ENCODE data around the gene GFM2. TPM values are rescaled to one million over a fixed set of nuclear protein-coding genes. Genes with fewer than 3 reads are reported as not detected.

The GFM2 gene, protein sequence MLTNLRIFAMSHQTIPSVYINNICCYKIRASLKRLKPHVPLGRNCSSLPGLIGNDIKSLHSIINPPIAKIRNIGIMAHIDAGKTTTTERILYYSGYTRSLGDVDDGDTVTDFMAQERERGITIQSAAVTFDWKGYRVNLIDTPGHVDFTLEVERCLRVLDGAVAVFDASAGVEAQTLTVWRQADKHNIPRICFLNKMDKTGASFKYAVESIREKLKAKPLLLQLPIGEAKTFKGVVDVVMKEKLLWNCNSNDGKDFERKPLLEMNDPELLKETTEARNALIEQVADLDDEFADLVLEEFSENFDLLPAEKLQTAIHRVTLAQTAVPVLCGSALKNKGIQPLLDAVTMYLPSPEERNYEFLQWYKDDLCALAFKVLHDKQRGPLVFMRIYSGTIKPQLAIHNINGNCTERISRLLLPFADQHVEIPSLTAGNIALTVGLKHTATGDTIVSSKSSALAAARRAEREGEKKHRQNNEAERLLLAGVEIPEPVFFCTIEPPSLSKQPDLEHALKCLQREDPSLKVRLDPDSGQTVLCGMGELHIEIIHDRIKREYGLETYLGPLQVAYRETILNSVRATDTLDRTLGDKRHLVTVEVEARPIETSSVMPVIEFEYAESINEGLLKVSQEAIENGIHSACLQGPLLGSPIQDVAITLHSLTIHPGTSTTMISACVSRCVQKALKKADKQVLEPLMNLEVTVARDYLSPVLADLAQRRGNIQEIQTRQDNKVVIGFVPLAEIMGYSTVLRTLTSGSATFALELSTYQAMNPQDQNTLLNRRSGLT
- total RNA-seq, result 19.3 and 21.8 TPM in 2 replicates

DNA sequence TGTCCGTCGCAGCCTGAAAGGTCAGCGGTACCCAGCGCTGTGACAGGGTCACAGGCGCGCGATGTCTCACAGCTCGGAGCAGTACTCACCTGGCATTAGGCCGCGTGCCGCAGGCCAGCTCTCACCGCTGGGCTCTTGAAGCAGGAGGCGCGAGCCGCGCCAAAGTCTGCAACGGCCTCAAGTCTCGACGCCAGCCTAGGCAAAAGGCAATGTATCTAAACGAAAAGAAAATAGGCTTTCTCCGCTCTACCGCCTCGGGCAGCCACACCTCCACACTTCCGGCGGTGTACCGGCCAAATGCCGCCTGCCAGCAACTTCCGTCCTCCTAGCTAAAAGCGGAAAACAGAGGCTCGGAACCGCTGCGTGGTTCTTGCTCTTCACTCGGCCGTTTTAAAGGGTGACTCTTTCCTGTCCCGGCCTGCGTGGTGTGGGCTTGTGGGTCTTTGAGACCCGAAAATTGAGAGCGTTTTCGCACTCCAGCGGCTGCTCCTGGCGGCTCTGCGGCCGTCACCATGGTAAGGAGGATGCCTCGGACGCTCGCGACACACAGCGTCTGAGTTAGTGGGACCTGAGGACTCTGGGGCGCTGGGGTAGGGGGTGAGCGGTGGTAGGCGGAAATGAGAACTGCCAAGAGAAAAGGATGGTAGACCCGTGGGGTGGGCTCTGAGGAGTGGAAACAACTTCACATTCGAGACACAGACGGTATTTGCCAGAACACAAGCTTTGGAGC is at the start of gene GFM2, which contains the start of gene NSA2:
Gene GFM2 (minus strand): TSS at position 269 of the 730 bp plus-strand sequence. CDS start 3,375 bp downstream, outside the sequence.
Gene NSA2 (plus strand): TSS at position 401 of the 730 bp plus-strand sequence. CDS start 112 bp downstream, at position 513.
- H3K27me3 Mint-ChIP-seq, result no peaks in the 10 kb centered on the region
- ChIA-PET POLR2A (interaction anchor here (0.6 to 1.9 kb wide), 14 partner anchors 9 to 902 kb away, joined by 3 to 13 read pairs (median 3); partner anchors contain the start of genes ANKRD31, ENC1, HEXB and HMGCR), CTCF (interaction anchor here (1.1 to 1.3 kb wide), 5 partner anchors 19 to 1487 kb away, joined by 3 to 4 read pairs (median 3); partner anchors contain the start of genes ANKRD31 and HMGCR)
- intact Hi-C loops (cut with micrococcal nuclease), result loop anchor here (1.0 to 10.0 kb wide), 15 partner anchors 82 to 1810 kb away; partner anchors contain the start of genes ANKRA2, ANKRD31, BTF3 and ENC1
- TF ChIP-seq, protein P1, sequence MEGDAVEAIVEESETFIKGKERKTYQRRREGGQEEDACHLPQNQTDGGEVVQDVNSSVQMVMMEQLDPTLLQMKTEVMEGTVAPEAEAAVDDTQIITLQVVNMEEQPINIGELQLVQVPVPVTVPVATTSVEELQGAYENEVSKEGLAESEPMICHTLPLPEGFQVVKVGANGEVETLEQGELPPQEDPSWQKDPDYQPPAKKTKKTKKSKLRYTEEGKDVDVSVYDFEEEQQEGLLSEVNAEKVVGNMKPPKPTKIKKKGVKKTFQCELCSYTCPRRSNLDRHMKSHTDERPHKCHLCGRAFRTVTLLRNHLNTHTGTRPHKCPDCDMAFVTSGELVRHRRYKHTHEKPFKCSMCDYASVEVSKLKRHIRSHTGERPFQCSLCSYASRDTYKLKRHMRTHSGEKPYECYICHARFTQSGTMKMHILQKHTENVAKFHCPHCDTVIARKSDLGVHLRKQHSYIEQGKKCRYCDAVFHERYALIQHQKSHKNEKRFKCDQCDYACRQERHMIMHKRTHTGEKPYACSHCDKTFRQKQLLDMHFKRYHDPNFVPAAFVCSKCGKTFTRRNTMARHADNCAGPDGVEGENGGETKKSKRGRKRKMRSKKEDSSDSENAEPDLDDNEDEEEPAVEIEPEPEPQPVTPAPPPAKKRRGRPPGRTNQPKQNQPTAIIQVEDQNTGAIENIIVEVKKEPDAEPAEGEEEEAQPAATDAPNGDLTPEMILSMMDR (IDR thresholded peaks at IDR 0.05), result no peak
- peaks cover 48% of the 10 kb centered on the region for H3K36me3 Mint-ChIP-seq (ENCODE audit: low read depth)
- ATAC-seq (ENCODE audit: low read depth) (peak; percentile 88), DNase-seq (peak; percentile 89)
- H3K4me1 Mint-ChIP-seq, result peaks cover 36% of the 10 kb centered on the region
- H3K27ac Mint-ChIP-seq, result peak within 1 kb of the TSS; percentile 98
- H3K9me3 Mint-ChIP-seq, result no peaks in the 10 kb centered on the region
- peak within 1 kb of the TSS; percentile 99 for H3K4me3 Mint-ChIP-seq

DNA sequence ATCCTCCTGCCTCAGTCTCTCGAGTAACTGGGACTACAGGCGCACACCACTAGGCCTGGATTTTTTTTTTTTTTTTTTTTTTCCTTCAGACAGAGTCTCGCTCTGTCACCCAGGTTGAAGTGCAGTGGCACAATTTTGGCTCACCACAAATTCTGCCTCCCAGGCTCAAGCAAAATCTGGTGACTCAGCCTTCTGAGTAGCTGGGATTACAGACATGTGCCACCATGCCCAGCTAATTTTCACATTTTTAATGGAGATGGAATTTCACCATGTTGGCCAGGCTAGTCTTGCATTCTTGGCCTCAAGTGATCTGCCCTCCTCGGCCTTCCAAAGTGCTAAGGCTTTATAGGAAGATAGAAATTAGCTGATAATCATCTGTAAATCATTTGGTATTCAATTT is 44.0 kb upstream of the GFM2 start:
- H3K27me3 Mint-ChIP-seq, result no peaks in the 10 kb centered on the region
- ChIA-PET CTCF (no interaction called here), POLR2A (no interaction called here)
- no peak for ATAC-seq (ENCODE audit: low read depth)
- no peak overlapping the region for H3K27ac Mint-ChIP-seq
- H3K4me1 Mint-ChIP-seq, result no peaks in the 10 kb centered on the region
- H3K36me3 Mint-ChIP-seq (ENCODE audit: low read depth), result peaks cover 7% of the 10 kb centered on the region
- no peak for DNase-seq
- no peaks in the 10 kb centered on the region for H3K9me3 Mint-ChIP-seq
- TF ChIP-seq, protein P1 (IDR thresholded peaks at IDR 0.05), result no peak
- no peak overlapping the region for H3K4me3 Mint-ChIP-seq
- intact Hi-C loops (cut with micrococcal nuclease), result no loop called here

DNA sequence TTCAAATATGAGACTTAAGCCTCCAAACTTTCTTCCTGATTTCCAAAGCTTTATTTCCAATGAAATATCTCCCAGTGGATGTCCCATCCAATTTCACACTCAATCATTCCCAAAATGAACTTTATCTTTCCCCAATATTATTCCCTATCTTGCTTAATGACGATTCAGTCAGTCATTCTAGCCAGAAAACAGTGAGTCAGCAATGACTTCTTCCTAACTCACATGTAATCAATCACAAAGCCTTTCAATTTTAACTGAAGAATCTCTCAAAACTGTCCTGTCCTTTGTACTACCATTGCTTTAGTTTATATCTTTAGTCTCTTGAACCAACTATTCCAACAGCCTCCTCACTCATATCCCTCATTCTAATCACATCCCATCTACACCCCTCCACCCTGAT is 35.0 kb upstream of the GFM2 start:
- Mint-ChIP-seq H3K4me3 (no peak overlapping the region), H3K4me1 (no peaks in the 10 kb centered on the region), H3K27ac (no peak overlapping the region), H3K9me3 (no peaks in the 10 kb centered on the region), H3K36me3 (ENCODE audit: low read depth) (peaks cover 17% of the 10 kb centered on the region), H3K27me3 (peaks cover 2% of the 10 kb centered on the region)
- ATAC-seq (ENCODE audit: low read depth), result no peak
- no peak for DNase-seq
- TF ChIP-seq, protein P1 (IDR thresholded peaks at IDR 0.05), result no peak
- intact Hi-C loops (cut with micrococcal nuclease), result no loop called here
- ChIA-PET POLR2A (no interaction called here), CTCF (no interaction called here)

DNA sequence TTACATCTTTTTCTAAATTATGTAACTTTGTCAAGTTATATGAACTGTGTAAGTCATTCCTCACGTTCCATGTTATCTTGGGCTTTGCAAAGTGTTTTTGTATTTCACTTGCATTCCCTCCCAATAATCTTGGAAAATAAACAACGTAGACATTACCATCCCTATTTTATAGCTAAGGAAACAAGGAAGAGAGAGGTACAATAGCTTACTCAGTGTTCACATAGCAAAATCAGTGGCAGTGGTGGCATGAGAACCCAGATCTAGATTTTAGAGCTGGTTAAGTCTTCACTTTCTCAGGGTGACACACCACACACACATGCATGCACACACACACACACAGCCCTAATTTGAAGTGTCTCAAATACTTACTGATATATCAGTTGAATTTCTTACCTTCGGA is 34.3 kb upstream of the GFM2 start:
- Mint-ChIP-seq H3K36me3 (ENCODE audit: low read depth) (peaks cover 17% of the 10 kb centered on the region), H3K27ac (no peak overlapping the region), H3K4me3 (no peak overlapping the region), H3K4me1 (no peaks in the 10 kb centered on the region), H3K27me3 (peaks cover 2% of the 10 kb centered on the region), H3K9me3 (no peaks in the 10 kb centered on the region)
- ChIA-PET CTCF (no interaction called here), POLR2A (no interaction called here)
- ATAC-seq (ENCODE audit: low read depth) (no peak), DNase-seq (no peak)
- TF ChIP-seq, protein P1 (IDR thresholded peaks at IDR 0.05), result no peak
- intact Hi-C loops (cut with micrococcal nuclease), result no loop called here

All from activated B cell treated with CpG ODN at 0.5 μM for 24 hours (primary cell).